ENCODE results near the gene GALNT18. TPM values are rescaled to one million over a fixed set of nuclear protein-coding genes. Genes with fewer than 3 reads are reported as not detected.
A peak's percentile ranks its signal among the peaks of the same experiment; 100 is the strongest.

Gene GALNT18
- total RNA-seq, 2 experiments from 2014 or later = not detected

GRCh38 chr11:11246166-11246565 lies 375.6 kb downstream of the GALNT18 start:
- Histone ChIP-seq H3K9me3 (ENCODE audit: low read length) (no peaks in the 10 kb centered on the region), H3K36me3 (ENCODE audit: insufficient read depth, low read length) (no peaks in the 10 kb centered on the region), H3K27ac (ENCODE audit: low read depth, low read length, poor library complexity, severe bottlenecking) (no peak overlapping the region), H4K20me1 (ENCODE audit: insufficient read depth, low read length) (no peaks in the 10 kb centered on the region), H2AFZ (ENCODE audit: low read length) (no peak overlapping the region), H3K4me3 (ENCODE audit: low read depth, low read length, poor library complexity, severe bottlenecking) (no peak overlapping the region), H3K4me1 (ENCODE audit: insufficient read depth, low read length, poor library complexity, severe bottlenecking) (peaks cover 33% of the 10 kb centered on the region), H3K9me2 (ENCODE audit: insufficient read depth, low read length) (no peaks in the 10 kb centered on the region), H3K79me2 (ENCODE audit: insufficient read depth, low read depth, low read length) (no peaks in the 10 kb centered on the region), H3K4me2 (ENCODE audit: low read length) (no peak overlapping the region)
- CTCF ChIA-PET (ENCODE audit: unreplicated experiment) = no interaction called here
- intact Hi-C loops (cut with micrococcal nuclease; ENCODE audit: unreplicated experiment) = no loop called here
- BruUV-seq (replicated peaks) = no TSS peak
- TF ChIP-seq EZH2phosphoT487 (IDR thresholded peaks at IDR 0.05; ENCODE audit: borderline replicate concordance, low read depth, low read length) (no peak), CTCF (conservative IDR thresholded peaks at IDR 0.05; ENCODE audit: low read length) (no peak)
- POLR2A ChIA-PET = interaction anchor here (1.6 kb wide), 1 partner anchor 13 kb away, joined by 4 read pairs; no protein-coding TSS in a partner anchor
- DNase-seq (ENCODE audit: low spot score) = no peak

- no TSS peak for BruUV-seq (replicated peaks)
- CTCF ChIA-PET (ENCODE audit: unreplicated experiment) = no interaction called here
Observed at GRCh38 chr11:11245453-11245852, 376.4 kb downstream of the GALNT18 start.

More at GRCh38 chr11:11245453-11245852, 376.4 kb downstream of the GALNT18 start:
- Histone ChIP-seq H3K9me2 (ENCODE audit: insufficient read depth, low read length) (no peaks in the 10 kb centered on the region), H3K4me2 (ENCODE audit: low read length) (no peak overlapping the region), H3K36me3 (ENCODE audit: insufficient read depth, low read length) (no peaks in the 10 kb centered on the region), H4K20me1 (ENCODE audit: insufficient read depth, low read length) (no peaks in the 10 kb centered on the region), H3K27ac (ENCODE audit: low read depth, low read length, poor library complexity, severe bottlenecking) (no peak overlapping the region), H3K4me3 (ENCODE audit: low read depth, low read length, poor library complexity, severe bottlenecking) (no peak overlapping the region), H2AFZ (ENCODE audit: low read length) (peak overlapping the region; percentile 40; the same call in 1 of the 2 replicates), H3K9me3 (ENCODE audit: low read length) (no peaks in the 10 kb centered on the region), H3K4me1 (ENCODE audit: insufficient read depth, low read length, poor library complexity, severe bottlenecking) (peaks cover 26% of the 10 kb centered on the region), H3K79me2 (ENCODE audit: insufficient read depth, low read depth, low read length) (no peaks in the 10 kb centered on the region)
- TF ChIP-seq CTCF (conservative IDR thresholded peaks at IDR 0.05; ENCODE audit: low read length) (no peak), EZH2phosphoT487 (IDR thresholded peaks at IDR 0.05; ENCODE audit: borderline replicate concordance, low read depth, low read length) (no peak)
- intact Hi-C loops (cut with micrococcal nuclease; ENCODE audit: unreplicated experiment) = no loop called here
- POLR2A ChIA-PET = interaction anchor here (1.6 kb wide), 1 partner anchor 12 kb away, joined by 4 read pairs; no protein-coding TSS in a partner anchor
- DNase-seq (ENCODE audit: low spot score) = no peak

All from OCI-LY7 (cell line).